ENCODE data around the gene CACNB1.

CACNB1 gene

GRCh38 chr17:39200070-39200879, 2.8 kb upstream of the CACNB1 start, which contains the start of gene RPL19:
Gene RPL19, plus strand, starts transcription at chr17:39200283. Its CDS starts 62 bp downstream, at chr17:39200345.
- DNase-seq: peak; percentile 85

DNA sequence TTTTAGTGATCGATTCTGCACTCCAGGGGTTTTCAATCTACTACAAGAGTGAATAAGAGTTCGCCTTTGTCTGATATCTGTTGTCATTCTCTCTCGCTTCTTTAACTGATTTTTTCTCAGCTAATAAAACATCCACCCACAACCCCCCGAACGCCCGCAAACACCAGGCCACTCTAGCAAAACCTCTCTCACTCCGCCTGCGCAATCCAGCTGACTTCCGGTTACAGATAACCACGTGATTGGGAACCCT, 2.3 kb upstream of the CACNB1 start:
- DNase-seq: peak; percentile 93

GRCh38 chr17:39198186-39198566, 707 bp upstream of the CACNB1 start:
- DNase-seq: no peak

DNA sequence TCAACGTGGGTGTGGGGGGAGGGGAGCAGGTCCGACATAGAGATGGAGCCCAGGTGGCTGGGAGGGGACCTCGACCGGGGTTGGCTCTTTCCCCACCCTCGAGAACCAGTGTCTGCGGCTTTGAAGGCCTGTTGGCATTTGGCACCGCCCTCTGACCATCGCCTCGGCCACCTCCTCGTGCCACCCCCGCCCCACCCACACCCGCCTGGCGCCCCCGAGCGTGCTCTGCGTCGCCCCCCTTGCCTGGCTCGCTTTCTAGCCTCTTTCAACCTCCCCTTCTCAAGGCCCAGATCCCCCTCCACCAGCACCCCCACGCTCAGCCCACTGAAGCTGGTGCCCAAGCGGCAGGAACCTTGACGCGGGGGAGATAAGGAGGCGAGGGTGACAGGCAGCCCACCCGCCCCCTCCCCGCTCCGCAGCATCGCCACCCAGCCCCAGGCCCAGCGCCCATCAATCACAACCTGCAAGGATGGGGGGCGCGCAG, 619 bp downstream of the CACNB1 start:
- DNase-seq: peak; percentile 41

GRCh38 chr17:39196241-39196807, 1.1 kb downstream of the CACNB1 start:
- DNase-seq: no peak

- no peak for DNase-seq
Observed at GRCh38 chr17:39195568-39196160, 1.8 kb downstream of the CACNB1 start.

GRCh38 chr17:39194985-39195524, 2.4 kb downstream of the CACNB1 start:
- no peak for DNase-seq

DNA sequence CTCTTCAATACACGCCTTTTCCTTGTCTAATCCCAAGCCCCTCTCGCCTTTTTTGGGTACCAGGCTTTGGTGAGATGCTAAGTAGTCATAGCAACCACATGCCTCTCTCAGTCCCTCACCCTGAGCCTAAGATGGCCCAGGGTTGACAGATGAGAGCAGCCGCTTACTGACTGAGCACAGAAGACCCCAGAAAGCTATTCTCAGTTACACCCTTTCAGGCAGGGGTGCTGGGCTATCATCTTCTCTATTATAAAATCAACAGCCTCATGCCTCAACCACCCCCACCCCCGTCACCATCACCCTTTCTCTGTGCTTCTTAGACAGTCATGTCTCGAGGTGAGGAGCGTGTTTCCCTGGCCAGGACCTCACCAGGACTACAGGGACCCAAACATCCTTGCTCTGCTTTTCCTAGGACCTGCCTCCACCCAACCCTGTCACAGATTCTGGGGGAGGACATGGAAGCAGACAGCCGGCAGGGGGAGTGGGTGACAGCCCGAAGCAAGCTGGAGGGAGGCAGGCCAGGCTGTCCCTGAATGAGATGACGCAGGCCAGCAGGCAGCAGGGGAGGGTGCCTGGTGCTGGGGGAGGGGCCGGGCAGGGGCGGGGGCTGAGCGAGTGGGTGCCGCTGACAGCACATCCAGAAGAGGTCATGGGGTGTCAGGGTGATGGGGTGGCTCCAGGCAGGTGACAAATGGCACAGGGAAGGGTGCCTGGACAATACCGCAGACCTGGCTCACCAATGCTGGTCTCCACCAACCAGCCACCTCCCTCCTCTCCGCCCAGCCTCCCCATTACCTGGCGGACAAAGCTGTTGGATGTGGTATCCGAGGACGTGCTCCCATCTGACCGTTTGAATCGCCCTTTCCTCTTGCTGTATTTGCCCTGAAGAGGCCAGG, 3.1 kb downstream of the CACNB1 start:
- DNase-seq: no peak

DNA sequence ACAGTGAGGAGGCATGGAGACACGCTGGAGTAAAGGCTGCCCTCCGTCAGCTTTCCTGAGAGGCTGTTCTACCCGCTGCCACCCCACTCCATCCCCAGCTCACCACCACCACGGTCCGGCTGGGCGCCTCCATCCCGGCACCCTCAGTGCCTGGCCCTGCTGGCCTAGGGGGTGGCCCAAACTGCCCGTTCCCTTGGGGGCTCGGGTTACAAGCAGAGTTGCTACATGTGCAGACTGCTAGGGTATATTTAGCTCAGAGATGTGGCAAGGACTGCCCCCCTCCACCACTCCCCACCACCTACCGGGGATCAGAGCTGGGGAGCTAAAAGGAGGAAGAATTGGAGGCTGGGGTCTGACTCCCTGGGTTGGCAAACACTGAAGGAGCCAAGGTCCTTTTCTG, 4.1 kb downstream of the CACNB1 start:
- no peak for DNase-seq

GRCh38 chr17:39192901-39193300, 4.6 kb downstream of the CACNB1 start:
- DNase-seq: no peak

GRCh38 chr17:39191750-39192510, 5.5 kb downstream of the CACNB1 start:
- no peak for DNase-seq

GRCh38 chr17:39187152-39187830, 10.2 kb downstream of the CACNB1 start:
- DNase-seq: no peak

GRCh38 chr17:39186481-39187002, 10.9 kb downstream of the CACNB1 start:
- DNase-seq: no peak

DNA sequence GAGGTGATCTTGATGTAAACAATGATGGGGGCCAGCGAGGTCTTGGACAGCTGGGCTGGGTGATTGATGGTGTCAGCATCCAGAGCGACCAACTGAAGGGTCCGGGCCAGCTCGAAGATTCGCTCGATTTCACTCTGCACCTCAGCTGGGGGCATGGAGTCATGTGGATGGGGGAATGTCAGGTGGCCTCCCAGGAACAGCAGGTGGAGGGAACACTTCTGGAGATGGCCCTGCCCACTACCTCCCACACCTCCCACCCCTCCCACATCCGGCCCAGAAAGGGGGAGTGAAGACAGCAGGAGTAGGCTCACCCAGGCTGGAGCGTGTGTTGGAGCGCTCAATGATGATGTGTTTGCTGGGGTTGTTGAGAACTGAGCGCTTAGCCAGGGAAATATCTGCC, 13.7 kb downstream of the CACNB1 start:
- no peak for DNase-seq

DNA sequence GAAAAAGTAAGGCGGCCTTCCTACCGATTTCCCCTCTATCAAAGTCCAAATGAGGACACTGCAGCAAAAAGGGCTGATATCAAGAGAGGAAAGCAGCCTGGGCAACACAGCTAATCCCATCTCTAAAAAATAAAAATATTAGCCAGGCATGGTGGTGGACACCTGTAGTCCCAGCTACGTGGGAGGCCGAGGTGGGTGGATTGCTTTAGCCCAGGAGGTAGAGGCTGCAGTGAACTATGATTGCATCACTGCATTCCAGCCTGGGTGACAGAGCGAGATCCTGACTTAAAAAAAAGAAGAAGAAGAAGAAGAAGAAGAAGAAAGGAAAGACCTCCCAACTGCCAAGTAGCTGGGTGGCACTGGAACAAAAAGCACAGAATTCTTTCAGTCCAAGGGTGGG, 14.4 kb downstream of the CACNB1 start:
- no peak for DNase-seq

DNA sequence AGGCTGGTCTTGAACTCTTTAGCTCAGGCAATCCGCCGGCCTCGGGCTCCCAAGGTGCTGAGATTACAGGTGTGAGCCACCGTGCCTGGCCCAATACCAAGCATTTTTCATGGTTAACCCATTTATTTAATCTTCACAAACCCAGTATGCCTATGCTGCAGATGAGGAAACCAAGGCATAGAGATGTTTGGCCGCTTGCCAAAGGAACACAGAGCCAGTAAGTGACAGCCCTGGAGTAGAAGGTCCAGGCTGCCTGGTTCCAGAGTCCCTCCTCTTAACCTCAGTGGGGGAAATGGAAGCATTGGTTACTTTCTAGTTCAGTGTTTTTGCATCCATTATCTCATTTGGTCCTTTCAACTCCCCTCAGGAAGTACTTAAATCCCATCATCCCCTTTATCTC, 16.2 kb downstream of the CACNB1 start:
- no peak for DNase-seq

DNA sequence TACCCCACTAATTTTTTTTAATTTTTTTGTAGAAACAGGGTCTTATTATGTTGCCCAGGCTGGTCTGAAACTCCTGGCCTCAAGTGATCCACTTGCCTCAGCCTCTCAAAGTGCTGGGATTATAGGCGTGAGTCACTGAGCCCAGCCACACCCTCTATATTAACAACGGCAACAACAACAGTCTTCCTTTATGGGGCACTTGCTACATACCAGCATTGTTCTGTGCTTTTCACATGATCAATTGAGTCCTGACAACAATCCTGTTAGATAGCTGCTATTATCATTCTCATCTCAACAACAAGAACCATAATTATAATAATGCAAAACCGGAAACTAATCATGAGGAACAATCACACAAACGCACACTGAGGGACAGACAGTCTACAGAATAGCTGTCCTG, 18.9 kb downstream of the CACNB1 start:
- no peak for DNase-seq

GRCh38 chr17:39177256-39177655, 20.2 kb downstream of the CACNB1 start:
- peak; percentile 41 for DNase-seq

GRCh38 chr17:39175695-39176093, 21.8 kb downstream of the CACNB1 start:
- no peak for DNase-seq

DNA sequence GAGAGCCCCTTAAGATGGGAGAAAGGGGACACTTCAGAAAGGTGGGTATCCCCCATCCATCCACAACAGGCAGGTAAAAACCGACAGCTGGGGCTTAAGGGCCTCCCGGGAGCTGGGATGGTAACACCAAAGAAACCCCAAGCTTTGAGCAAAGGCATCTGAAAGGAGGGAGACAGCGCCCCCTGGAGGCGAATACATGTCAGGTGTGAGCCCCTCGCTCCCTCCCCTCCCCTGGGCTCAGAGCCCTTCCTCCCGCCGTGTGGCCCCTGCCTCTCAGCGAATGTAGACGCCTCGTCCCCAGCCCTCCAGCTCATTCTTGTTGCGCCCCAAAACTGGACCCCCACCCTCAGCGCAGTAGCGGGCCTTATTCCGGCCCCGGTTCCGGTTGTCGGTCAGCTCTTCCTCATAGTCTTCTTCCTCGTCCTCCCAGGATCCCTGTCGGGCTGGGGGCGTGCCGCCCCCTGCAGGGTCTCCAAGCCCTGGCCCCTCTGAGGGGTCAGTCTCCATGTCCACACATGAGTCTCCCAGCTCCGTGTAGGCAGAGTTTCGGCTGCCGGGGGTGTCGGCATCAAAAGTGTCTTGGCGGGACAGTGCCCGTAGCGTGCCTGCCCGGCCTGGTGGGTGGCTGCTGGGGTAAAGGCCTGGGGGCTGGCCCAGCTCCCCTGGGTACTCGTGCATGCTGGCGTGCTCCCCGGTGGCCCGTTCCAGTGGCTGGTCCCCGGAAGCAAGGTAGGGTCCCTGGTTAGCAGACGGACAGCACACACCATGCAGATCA, 22.4 kb downstream of the CACNB1 start:
- peak; percentile 83 for DNase-seq
